ENCODE measurements around the gene PDCD4. TPM values are rescaled to one million over a fixed set of nuclear protein-coding genes. Genes with fewer than 3 reads are reported as not detected.

The PDCD4 gene
- total RNA-seq, 2 donors from 2014 or later, result 53.5 to 91.3 TPM

- DNase-seq (ENCODE audit: low spot score), result no peak
- H3K4me1 ChIP-seq (ENCODE audit: control insufficient read depth in 1 of 2, low read depth in 2 of 2), result peaks cover 21 to 40% of the 10 kb centered on the region in 2 donors
- no peaks in the 10 kb centered on the region for H3K27me3 ChIP-seq (replicated peaks; ENCODE audit: insufficient read depth)
- no peak overlapping the region for H3K4me3 ChIP-seq
- ATAC-seq (ENCODE audit: insufficient number of reproducible peaks, low FRiP score, low read depth), result no peak
- no peaks in the 10 kb centered on the region for H3K36me3 ChIP-seq
- H3K9me3 ChIP-seq, result no peaks in the 10 kb centered on the region
- TF ChIP-seq CTCF (IDR thresholded peaks at IDR 0.05), result no peak
- H3K27ac ChIP-seq, result no peak overlapping the region
These were observed 5.1 kb downstream of the PDCD4 start for GRCh38 chr10:110876788-110877187.

- no peak for DNase-seq (ENCODE audit: low spot score)
- TF ChIP-seq CTCF (IDR thresholded peaks at IDR 0.05), result no peak
- no peaks in the 10 kb centered on the region for H3K9me3 ChIP-seq
- peak overlapping the region; percentile 10 for H3K4me3 ChIP-seq
- no peaks in the 10 kb centered on the region for H3K36me3 ChIP-seq
- no peaks in the 10 kb centered on the region for H3K27me3 ChIP-seq (replicated peaks; ENCODE audit: insufficient read depth)
- H3K4me1 ChIP-seq (ENCODE audit: control insufficient read depth in 1 of 2, low read depth in 2 of 2), result peaks cover 30 to 49% of the 10 kb centered on the region in 2 donors
- H3K27ac ChIP-seq, result peak overlapping the region in 1 of 2 donors; percentile 57
- no peak for ATAC-seq (ENCODE audit: insufficient number of reproducible peaks, low FRiP score, low read depth)
These were observed 8.3 kb downstream of the PDCD4 start for GRCh38 chr10:110880012-110880411.

- Histone ChIP-seq H3K9me3 (no peaks in the 10 kb centered on the region), H3K27ac (peak overlapping the region in 1 of 2 donors; percentile 57), H3K4me1 (ENCODE audit: control insufficient read depth in 1 of 2, low read depth in 2 of 2) (peaks cover 33 to 49% of the 10 kb centered on the region in 2 donors), H3K4me3 (peak overlapping the region; percentile 47), H3K27me3 (replicated peaks; ENCODE audit: insufficient read depth) (no peaks in the 10 kb centered on the region), H3K36me3 (no peaks in the 10 kb centered on the region)
- DNase-seq (ENCODE audit: low spot score) (no peak), ATAC-seq (ENCODE audit: insufficient number of reproducible peaks, low FRiP score, low read depth) (no peak)
- no peak for TF ChIP-seq CTCF (IDR thresholded peaks at IDR 0.05)
These were observed 9.5 kb downstream of the PDCD4 start for GRCh38 chr10:110881247-110881646.

GRCh38 chr10:110881905-110882304, 10.2 kb downstream of the PDCD4 start:
- H3K36me3 ChIP-seq, result no peaks in the 10 kb centered on the region
- peak overlapping the region in 1 of 2 donors; percentile 57 for H3K27ac ChIP-seq
- no peaks in the 10 kb centered on the region for H3K27me3 ChIP-seq (replicated peaks; ENCODE audit: insufficient read depth)

GRCh38 chr10:110883924-110884323, 12.2 kb downstream of the PDCD4 start:
- no peaks in the 10 kb centered on the region for H3K9me3 ChIP-seq
- H3K4me3 ChIP-seq, result peak overlapping the region; percentile 47
- no peak for TF ChIP-seq CTCF (IDR thresholded peaks at IDR 0.05)
- H3K27ac ChIP-seq, result peak overlapping the region in 1 of 2 donors; percentile 5
- H3K36me3 ChIP-seq, result peaks cover 5% of the 10 kb centered on the region
- peaks cover 31 to 44% of the 10 kb centered on the region in 2 donors for H3K4me1 ChIP-seq (ENCODE audit: control insufficient read depth in 1 of 2, low read depth in 2 of 2)
- H3K27me3 ChIP-seq (replicated peaks; ENCODE audit: insufficient read depth), result no peaks in the 10 kb centered on the region
- ATAC-seq (ENCODE audit: insufficient number of reproducible peaks, low FRiP score, low read depth) (no peak), DNase-seq (ENCODE audit: low spot score) (no peak)

More at GRCh38 chr10:110881905-110882304, 10.2 kb downstream of the PDCD4 start:
- Histone ChIP-seq H3K4me1 (ENCODE audit: control insufficient read depth in 1 of 2, low read depth in 2 of 2) (peaks cover 33 to 49% of the 10 kb centered on the region in 2 donors), H3K4me3 (peak overlapping the region; percentile 47), H3K9me3 (no peaks in the 10 kb centered on the region)
- ATAC-seq (ENCODE audit: insufficient number of reproducible peaks, low FRiP score, low read depth) (no peak), DNase-seq (ENCODE audit: low spot score) (no peak)
- no peak for TF ChIP-seq CTCF (IDR thresholded peaks at IDR 0.05)
